ENCODE measurements around the gene HYI.
"Not testable (repeated sequence)": the region's sequence is repeated elsewhere in the genome, so short reads cannot be mapped to it uniquely, and the experiment has no call there.

The HYI gene

DNA sequence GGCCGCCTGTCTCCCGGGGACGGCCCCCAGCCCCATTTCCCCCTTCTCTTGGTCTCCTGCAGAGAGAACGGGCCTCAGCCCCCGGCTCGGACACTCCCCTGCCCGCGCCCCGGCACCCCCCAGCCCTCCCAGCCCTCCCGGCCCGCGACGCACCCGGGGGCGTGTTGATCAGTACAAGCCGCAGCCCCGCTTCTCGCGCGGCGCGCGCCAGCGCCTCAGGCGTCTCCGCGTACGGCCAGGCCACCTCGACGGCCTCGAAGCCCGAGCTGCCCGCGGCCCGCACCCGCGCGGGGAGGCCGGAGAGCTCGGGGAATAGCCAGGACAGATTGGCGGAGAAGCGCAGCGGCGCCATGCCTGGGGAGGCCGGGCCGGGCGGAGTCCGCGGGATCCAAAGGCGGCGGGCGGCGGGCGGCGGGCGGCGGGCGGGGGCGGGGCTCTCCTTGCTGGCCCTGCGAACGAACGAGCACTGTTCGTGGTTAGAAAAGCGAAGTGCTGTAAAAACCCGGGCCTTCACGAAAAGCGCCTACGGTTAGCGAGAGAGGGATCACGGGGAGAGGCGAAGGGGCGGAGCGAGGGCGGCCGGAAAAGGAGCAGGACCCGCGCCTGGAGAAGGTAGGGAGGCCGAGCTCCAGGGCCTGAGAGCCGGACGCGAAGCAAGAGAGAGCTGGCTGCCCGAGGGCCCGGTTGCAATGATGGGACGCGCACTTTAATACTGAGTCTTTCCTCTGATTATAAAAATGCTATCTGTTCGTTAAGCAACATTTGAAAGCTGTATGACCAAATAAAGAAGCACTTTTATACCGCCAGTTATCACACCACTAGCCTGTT lies at the start of gene HYI:
Gene HYI, minus strand, starts transcription at position 490 of the 828 bp plus-strand sequence. Its CDS starts 138 bp downstream, at position 352.
- peak; percentile 78 for DNase-seq
- H3K27ac Mint-ChIP-seq, result peak within 1 kb of the TSS; percentile 89
- H3K4me1 Mint-ChIP-seq (ENCODE audit: low read depth), result peaks cover 21% of the 10 kb centered on the region
- peak within 1 kb of the TSS; percentile 76 for H3K4me3 Mint-ChIP-seq
- H3K9me3 Mint-ChIP-seq, result no peaks in the 10 kb centered on the region
- peaks cover 30% of the 10 kb centered on the region for H3K27me3 Mint-ChIP-seq
- H3K36me3 Mint-ChIP-seq (ENCODE audit: low read depth), result peaks cover 43% of the 10 kb centered on the region

DNA sequence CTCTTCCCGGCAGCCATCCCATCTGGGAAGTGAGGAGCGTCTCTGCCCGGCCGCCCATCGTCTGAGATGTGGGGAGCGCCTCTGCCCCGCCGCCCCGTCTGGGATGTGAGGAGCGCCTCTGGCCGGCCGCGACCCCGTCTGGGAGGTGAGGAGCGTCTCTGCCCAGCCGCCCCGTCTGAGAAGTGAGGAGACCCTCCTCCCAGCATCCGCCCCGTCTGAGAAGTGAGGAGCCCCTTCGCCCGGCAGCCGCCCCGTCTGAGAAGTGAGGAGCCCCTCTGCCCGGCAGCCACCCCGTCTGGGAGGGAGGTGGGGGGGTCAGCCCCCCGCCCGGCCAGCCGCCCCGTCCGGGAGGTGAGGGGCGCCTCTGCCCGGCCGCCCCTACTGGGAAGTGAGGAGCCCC lies 48.1 kb upstream of the HYI start:
- not testable (repeated sequence) for H3K36me3 Mint-ChIP-seq (ENCODE audit: low read depth); H3K4me3 Mint-ChIP-seq; H3K4me1 Mint-ChIP-seq (ENCODE audit: low read depth); DNase-seq; H3K27ac Mint-ChIP-seq; H3K9me3 Mint-ChIP-seq
- H3K27me3 Mint-ChIP-seq, result peaks cover 23% of the 10 kb centered on the region

DNA sequence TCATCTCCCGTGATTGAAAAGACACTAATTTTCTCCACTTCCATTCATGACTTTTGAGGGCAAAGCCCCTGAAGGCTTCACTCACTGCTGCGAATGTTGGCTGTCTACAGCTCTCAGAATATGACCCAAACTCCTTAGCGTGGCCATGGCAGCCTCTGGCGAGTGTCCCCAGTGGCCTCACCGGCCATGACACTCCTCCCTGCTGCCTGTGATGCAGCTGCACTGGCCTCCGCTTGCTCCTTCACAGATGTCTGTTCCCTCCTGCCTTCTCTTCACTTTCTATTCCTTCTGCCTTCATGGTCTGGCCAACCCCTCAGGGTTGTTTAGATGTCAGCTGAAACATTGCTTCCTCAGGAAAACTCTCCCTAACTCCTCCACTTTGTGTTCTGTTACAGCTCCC lies 46.2 kb upstream of the HYI start:
- no peak for DNase-seq
- H3K4me1 Mint-ChIP-seq (ENCODE audit: low read depth), result no peaks in the 10 kb centered on the region
- no peak overlapping the region for H3K27ac Mint-ChIP-seq
- no peaks in the 10 kb centered on the region for H3K9me3 Mint-ChIP-seq
- H3K36me3 Mint-ChIP-seq (ENCODE audit: low read depth), result no peaks in the 10 kb centered on the region
- peaks cover 16% of the 10 kb centered on the region for H3K27me3 Mint-ChIP-seq
- H3K4me3 Mint-ChIP-seq, result no peak overlapping the region

DNA sequence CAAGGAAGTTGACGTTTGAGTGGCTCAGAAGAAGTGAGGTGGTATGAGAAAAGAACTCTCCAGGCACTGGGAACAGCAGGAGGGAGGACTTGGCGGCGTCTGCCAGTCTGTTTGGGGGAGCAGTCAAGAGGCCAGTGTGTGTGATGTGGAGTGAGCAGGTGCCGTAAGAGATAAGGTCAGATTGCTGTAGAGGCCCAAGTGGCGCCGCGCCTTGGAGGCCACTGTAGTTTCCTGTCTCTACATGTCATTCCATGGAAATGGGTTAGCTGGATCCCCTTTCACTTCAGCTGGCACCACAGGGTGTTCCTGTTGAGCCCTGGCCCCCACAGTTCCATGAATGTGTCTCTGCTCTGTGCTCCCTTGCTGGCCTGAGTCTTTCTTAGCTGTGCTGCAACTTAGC lies 41.5 kb upstream of the HYI start:
- Mint-ChIP-seq H3K4me3 (no peak overlapping the region), H3K9me3 (peaks cover 13% of the 10 kb centered on the region), H3K4me1 (ENCODE audit: low read depth) (no peaks in the 10 kb centered on the region), H3K36me3 (ENCODE audit: low read depth) (no peaks in the 10 kb centered on the region), H3K27ac (no peak overlapping the region), H3K27me3 (peaks cover 11% of the 10 kb centered on the region)
- no peak for DNase-seq

GRCh38 chr1:43493661-43494450 lies 40.1 kb upstream of the HYI start:
- Mint-ChIP-seq H3K4me3 (no peak overlapping the region), H3K27ac (no peak overlapping the region), H3K4me1 (ENCODE audit: low read depth) (no peaks in the 10 kb centered on the region), H3K9me3 (peaks cover 24% of the 10 kb centered on the region), H3K36me3 (ENCODE audit: low read depth) (no peaks in the 10 kb centered on the region), H3K27me3 (peaks cover 6% of the 10 kb centered on the region)
- no peak for DNase-seq

DNA sequence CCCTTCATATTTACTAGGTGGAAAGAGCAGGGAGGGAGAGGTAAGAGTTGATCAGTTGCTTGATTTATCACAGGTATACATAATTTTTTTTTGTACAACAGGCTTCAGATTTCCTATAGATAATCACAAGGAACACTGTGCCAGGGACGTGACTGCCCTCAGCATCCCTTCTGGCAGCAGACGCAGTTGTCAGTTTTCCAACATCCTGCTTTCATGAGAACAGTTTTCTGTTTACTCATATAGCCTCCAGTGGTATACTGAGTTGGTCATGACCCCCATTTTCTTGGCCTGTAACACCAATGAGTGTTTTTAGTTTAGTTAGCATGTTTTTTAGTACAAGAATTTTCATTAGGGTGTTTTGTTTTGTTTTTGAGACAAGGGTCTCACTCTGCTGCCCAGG lies 39.1 kb upstream of the HYI start:
- peaks cover 31% of the 10 kb centered on the region for H3K9me3 Mint-ChIP-seq
- H3K4me3 Mint-ChIP-seq, result no peak overlapping the region
- no peak overlapping the region for H3K27ac Mint-ChIP-seq
- peaks cover 6% of the 10 kb centered on the region for H3K27me3 Mint-ChIP-seq
- peaks cover 2% of the 10 kb centered on the region for H3K36me3 Mint-ChIP-seq (ENCODE audit: low read depth)
- no peaks in the 10 kb centered on the region for H3K4me1 Mint-ChIP-seq (ENCODE audit: low read depth)
- DNase-seq, result no peak

DNA sequence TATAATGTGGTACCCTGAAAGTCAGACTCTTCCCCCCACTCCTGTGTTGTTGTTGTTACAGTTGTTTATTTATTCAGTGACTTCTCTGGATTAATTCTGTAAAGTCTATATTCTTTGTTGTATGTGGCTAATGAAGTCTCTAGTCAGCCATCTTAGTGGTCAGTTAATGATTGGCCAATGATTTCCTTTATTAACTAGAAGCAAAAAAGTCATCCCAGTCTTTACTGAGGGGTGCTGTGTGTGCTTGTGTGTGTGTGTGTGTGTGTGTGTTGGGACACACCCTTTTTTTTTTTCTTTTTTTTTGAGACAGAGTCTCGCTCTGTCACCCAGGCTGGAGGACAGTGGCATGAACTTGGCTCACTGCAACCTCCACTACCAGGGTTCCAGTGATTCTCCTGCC lies 37.3 kb upstream of the HYI start:
- no peak for DNase-seq
- H3K9me3 Mint-ChIP-seq, result peaks cover 40% of the 10 kb centered on the region
- H3K4me1 Mint-ChIP-seq (ENCODE audit: low read depth), result no peaks in the 10 kb centered on the region
- H3K36me3 Mint-ChIP-seq (ENCODE audit: low read depth), result peaks cover 2% of the 10 kb centered on the region
- H3K4me3 Mint-ChIP-seq, result no peak overlapping the region
- peaks cover 3% of the 10 kb centered on the region for H3K27me3 Mint-ChIP-seq
- H3K27ac Mint-ChIP-seq, result no peak overlapping the region

- peaks cover 40% of the 10 kb centered on the region for H3K9me3 Mint-ChIP-seq
- peaks cover 2% of the 10 kb centered on the region for H3K36me3 Mint-ChIP-seq (ENCODE audit: low read depth)
- DNase-seq, result no peak
- no peak overlapping the region for H3K27ac Mint-ChIP-seq
- no peaks in the 10 kb centered on the region for H3K4me1 Mint-ChIP-seq (ENCODE audit: low read depth)
- H3K27me3 Mint-ChIP-seq, result no peaks in the 10 kb centered on the region
- H3K4me3 Mint-ChIP-seq, result no peak overlapping the region
Measured at GRCh38 chr1:43488165-43488564, 34.4 kb upstream of the HYI start.

GRCh38 chr1:43484367-43484766 lies 30.6 kb upstream of the HYI start:
- peaks cover 2% of the 10 kb centered on the region for H3K36me3 Mint-ChIP-seq (ENCODE audit: low read depth)
- no peak for DNase-seq
- no peak overlapping the region for H3K27ac Mint-ChIP-seq
- peaks cover 4% of the 10 kb centered on the region for H3K4me1 Mint-ChIP-seq (ENCODE audit: low read depth)
- H3K9me3 Mint-ChIP-seq, result peaks cover 21% of the 10 kb centered on the region
- no peak overlapping the region for H3K4me3 Mint-ChIP-seq
- peaks cover 6% of the 10 kb centered on the region for H3K27me3 Mint-ChIP-seq

GRCh38 chr1:43482215-43482614 lies 28.5 kb upstream of the HYI start:
- Mint-ChIP-seq H3K4me3 (no peak overlapping the region), H3K27ac (no peak overlapping the region), H3K9me3 (peaks cover 7% of the 10 kb centered on the region), H3K27me3 (peaks cover 6% of the 10 kb centered on the region), H3K36me3 (ENCODE audit: low read depth) (no peaks in the 10 kb centered on the region), H3K4me1 (ENCODE audit: low read depth) (peaks cover 4% of the 10 kb centered on the region)
- no peak for DNase-seq

GRCh38 chr1:43481491-43481890 lies 27.8 kb upstream of the HYI start:
- DNase-seq, result no peak
- Mint-ChIP-seq H3K27me3 (peaks cover 6% of the 10 kb centered on the region), H3K4me1 (ENCODE audit: low read depth) (peaks cover 4% of the 10 kb centered on the region), H3K4me3 (no peak overlapping the region), H3K36me3 (ENCODE audit: low read depth) (no peaks in the 10 kb centered on the region), H3K27ac (no peak overlapping the region), H3K9me3 (peaks cover 3% of the 10 kb centered on the region)

DNA sequence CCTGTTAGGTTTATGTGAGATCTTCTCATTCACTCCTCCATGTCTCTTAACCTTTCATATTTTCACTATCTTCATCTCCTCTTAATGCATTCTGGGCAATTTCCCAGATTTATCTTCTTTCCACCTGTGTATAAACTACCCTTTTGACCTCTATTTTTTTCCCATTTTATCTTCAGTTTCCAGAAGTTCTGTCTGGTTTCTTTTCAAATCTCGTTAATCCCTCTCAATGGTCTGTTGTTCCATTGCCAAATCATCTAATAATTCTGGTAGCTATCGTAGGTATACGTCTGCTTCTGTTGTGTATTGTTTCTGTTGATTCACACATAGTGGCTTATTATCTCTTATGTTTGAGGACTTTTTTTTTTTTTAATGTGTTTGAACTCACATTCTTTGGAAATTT lies 25.7 kb upstream of the HYI start:
- DNase-seq, result no peak
- Mint-ChIP-seq H3K27ac (no peak overlapping the region), H3K9me3 (no peaks in the 10 kb centered on the region), H3K36me3 (ENCODE audit: low read depth) (no peaks in the 10 kb centered on the region), H3K4me3 (no peak overlapping the region), H3K27me3 (peaks cover 12% of the 10 kb centered on the region), H3K4me1 (ENCODE audit: low read depth) (peaks cover 4% of the 10 kb centered on the region)

DNA sequence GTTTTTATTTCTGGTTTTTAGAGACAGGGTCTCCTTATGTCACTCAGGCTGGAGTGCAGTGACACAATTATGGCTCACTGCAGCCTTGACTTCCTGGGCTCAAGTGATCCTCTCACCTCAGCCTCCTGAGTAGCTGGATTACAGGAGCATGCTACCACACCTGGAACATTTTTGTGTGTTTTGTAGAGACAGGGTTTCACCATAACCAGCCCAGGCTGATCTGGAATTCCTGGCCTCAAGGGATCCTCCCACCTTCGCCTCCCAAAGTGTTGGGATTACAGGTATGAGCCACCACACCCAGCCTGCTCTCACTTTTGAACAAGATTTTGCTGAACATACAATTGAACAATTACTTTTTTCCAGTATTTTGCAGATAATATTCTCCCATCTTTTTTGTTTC lies 24.0 kb upstream of the HYI start:
- no peak for DNase-seq
- no peaks in the 10 kb centered on the region for H3K9me3 Mint-ChIP-seq
- H3K27me3 Mint-ChIP-seq, result peaks cover 12% of the 10 kb centered on the region
- H3K4me1 Mint-ChIP-seq (ENCODE audit: low read depth), result peaks cover 4% of the 10 kb centered on the region
- no peak overlapping the region for H3K4me3 Mint-ChIP-seq
- H3K36me3 Mint-ChIP-seq (ENCODE audit: low read depth), result no peaks in the 10 kb centered on the region
- no peak overlapping the region for H3K27ac Mint-ChIP-seq

DNA sequence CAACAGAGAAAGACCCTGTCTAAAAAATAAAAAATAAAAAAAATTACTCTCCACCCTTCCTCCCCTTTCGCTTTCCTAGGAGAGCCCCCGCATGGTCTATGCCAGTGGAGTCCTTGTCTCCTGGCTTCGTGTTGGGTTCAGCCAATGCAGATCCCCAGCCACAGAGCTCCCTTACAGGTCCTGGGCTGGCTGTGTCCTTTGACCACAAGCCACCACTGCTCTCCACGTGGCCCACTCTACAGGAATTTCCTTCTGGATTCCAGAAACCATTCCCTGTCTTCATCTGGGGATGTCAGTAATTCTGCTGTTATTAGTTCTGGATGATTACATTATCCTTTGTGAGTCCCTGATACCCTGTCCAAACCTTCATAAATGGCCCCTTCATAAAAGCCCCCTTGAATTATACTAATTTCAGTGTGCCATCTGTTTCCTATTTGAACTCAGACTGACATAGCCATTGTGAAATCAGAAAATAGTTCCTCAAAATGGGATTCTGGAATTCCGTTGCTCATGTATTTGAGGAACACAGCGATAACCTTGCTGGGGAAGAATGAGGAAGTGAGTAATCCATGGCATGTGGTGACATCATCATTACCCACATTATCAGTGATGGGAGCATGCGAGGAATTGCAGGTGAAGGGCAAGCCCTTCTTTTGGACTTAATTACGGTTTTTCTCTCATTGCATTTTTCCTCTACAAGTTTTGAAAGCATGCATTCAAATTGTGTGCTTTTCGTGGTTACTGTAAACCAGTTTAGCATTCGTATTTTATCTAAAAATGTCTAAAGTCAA lies 22.1 kb upstream of the HYI start:
- not testable (repeated sequence) for H3K4me3 Mint-ChIP-seq; H3K36me3 Mint-ChIP-seq (ENCODE audit: low read depth); H3K27ac Mint-ChIP-seq; DNase-seq; H3K4me1 Mint-ChIP-seq (ENCODE audit: low read depth); H3K9me3 Mint-ChIP-seq
- peaks cover 11% of the 10 kb centered on the region for H3K27me3 Mint-ChIP-seq
